ENCODE measurements around the gene ADGRB3. TPM values are rescaled to one million over a fixed set of nuclear protein-coding genes. Genes with fewer than 3 reads are reported as not detected.

Gene ADGRB3
- total RNA-seq, 1 donor from 2014 or later: 14.9 TPM

- TF ChIP-seq, protein P1, sequence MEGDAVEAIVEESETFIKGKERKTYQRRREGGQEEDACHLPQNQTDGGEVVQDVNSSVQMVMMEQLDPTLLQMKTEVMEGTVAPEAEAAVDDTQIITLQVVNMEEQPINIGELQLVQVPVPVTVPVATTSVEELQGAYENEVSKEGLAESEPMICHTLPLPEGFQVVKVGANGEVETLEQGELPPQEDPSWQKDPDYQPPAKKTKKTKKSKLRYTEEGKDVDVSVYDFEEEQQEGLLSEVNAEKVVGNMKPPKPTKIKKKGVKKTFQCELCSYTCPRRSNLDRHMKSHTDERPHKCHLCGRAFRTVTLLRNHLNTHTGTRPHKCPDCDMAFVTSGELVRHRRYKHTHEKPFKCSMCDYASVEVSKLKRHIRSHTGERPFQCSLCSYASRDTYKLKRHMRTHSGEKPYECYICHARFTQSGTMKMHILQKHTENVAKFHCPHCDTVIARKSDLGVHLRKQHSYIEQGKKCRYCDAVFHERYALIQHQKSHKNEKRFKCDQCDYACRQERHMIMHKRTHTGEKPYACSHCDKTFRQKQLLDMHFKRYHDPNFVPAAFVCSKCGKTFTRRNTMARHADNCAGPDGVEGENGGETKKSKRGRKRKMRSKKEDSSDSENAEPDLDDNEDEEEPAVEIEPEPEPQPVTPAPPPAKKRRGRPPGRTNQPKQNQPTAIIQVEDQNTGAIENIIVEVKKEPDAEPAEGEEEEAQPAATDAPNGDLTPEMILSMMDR (IDR thresholded peaks at IDR 0.05; ENCODE audit: unreplicated experiment): no peak
- Mint-ChIP-seq H3K27ac (no peak overlapping the region), H3K4me1 (peaks cover 24% of the 10 kb centered on the region), H3K36me3 (no peaks in the 10 kb centered on the region), H3K27me3 (ENCODE audit: low read depth) (peaks cover 1% of the 10 kb centered on the region), H3K4me3 (no peak overlapping the region), H3K9me3 (no peaks in the 10 kb centered on the region)
- DNase-seq (ENCODE audit: low spot score in 2 of 2, unreplicated experiment in 2 of 2): no peak
Observed at GRCh38 chr6:68653074-68653705, 18.1 kb downstream of the ADGRB3 start.

DNA sequence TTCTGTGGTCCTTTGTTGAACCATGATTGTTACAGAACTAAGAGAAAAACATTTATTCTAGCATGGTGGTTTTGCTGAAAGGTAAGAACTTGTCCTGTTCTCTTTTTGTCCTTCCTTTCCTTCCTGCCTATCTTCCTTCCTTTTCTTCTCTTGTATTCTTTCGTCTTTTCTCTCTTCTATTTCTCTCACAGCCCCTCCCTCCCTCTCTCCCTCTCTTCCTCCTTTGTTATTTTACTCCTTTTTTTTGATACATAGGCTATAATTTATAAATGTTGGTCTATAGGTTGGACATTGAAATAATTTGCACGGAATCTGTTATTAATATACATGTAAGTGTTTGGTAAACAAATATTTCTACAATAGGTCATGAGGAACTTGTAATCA is 18.6 kb downstream of the ADGRB3 start:
- no peak for DNase-seq (ENCODE audit: low spot score in 2 of 2, unreplicated experiment in 2 of 2)
- TF ChIP-seq, protein P1 (IDR thresholded peaks at IDR 0.05; ENCODE audit: unreplicated experiment): no peak
- Mint-ChIP-seq H3K4me1 (peaks cover 24% of the 10 kb centered on the region), H3K9me3 (no peaks in the 10 kb centered on the region), H3K36me3 (no peaks in the 10 kb centered on the region), H3K27me3 (ENCODE audit: low read depth) (peaks cover 1% of the 10 kb centered on the region), H3K27ac (no peak overlapping the region), H3K4me3 (no peak overlapping the region)

GRCh38 chr6:68654134-68654533 is 19.1 kb downstream of the ADGRB3 start:
- no peaks in the 10 kb centered on the region for H3K9me3 Mint-ChIP-seq
- no peak overlapping the region for H3K4me3 Mint-ChIP-seq
- TF ChIP-seq, protein P1 (IDR thresholded peaks at IDR 0.05; ENCODE audit: unreplicated experiment): no peak
- H3K4me1 Mint-ChIP-seq: peaks cover 24% of the 10 kb centered on the region
- H3K27ac Mint-ChIP-seq: no peak overlapping the region
- no peaks in the 10 kb centered on the region for H3K36me3 Mint-ChIP-seq
- DNase-seq (ENCODE audit: low spot score in 2 of 2, unreplicated experiment in 2 of 2): no peak
- peaks cover 1% of the 10 kb centered on the region for H3K27me3 Mint-ChIP-seq (ENCODE audit: low read depth)

DNA sequence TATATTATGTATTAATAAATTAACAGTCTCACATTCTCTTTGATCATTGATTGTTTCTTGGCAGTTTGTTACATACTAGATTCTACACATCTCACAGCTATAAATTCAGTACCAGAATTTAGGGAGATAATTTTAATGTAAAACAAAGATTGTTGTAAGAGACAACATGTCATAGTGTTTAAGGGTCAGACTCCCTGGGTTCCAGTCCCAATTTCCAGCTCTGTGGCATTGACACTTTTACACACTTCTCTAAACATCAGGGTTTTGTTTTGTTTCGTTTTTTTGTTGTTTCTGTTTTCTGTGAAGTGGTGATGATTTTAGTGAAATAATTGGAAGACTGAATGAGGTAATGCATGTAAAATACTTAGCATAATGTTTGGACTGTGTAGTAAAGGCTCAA is 19.9 kb downstream of the ADGRB3 start:
- TF ChIP-seq, protein P1 (IDR thresholded peaks at IDR 0.05; ENCODE audit: unreplicated experiment): no peak
- Mint-ChIP-seq H3K4me1 (peaks cover 20% of the 10 kb centered on the region), H3K27me3 (ENCODE audit: low read depth) (peaks cover 1% of the 10 kb centered on the region), H3K4me3 (no peak overlapping the region), H3K27ac (no peak overlapping the region), H3K9me3 (no peaks in the 10 kb centered on the region), H3K36me3 (no peaks in the 10 kb centered on the region)
- DNase-seq (ENCODE audit: low spot score in 2 of 2, unreplicated experiment in 2 of 2): no peak

GRCh38 chr6:68657374-68658139 is 22.5 kb downstream of the ADGRB3 start:
- no peak overlapping the region for H3K4me3 Mint-ChIP-seq
- no peaks in the 10 kb centered on the region for H3K9me3 Mint-ChIP-seq
- H3K27ac Mint-ChIP-seq: no peak overlapping the region
- TF ChIP-seq, protein P1 (IDR thresholded peaks at IDR 0.05; ENCODE audit: unreplicated experiment): no peak
- H3K27me3 Mint-ChIP-seq (ENCODE audit: low read depth): peaks cover 3% of the 10 kb centered on the region
- DNase-seq (ENCODE audit: low spot score in 2 of 2, unreplicated experiment in 2 of 2): no peak
- H3K36me3 Mint-ChIP-seq: no peaks in the 10 kb centered on the region
- peaks cover 8% of the 10 kb centered on the region for H3K4me1 Mint-ChIP-seq

Data from mesothelial cell of epicardium (in vitro differentiated cells).